B cell (primary cell): ENCODE measurements around the gene RNF227. TPM values are rescaled to one million over a fixed set of nuclear protein-coding genes. Genes with fewer than 3 reads are reported as not detected.
"Not testable (repeated sequence)": the region's sequence is repeated elsewhere in the genome, so short reads cannot be mapped to it uniquely, and the experiment has no call there.

Experiments used
- ATAC-seq: fragments of 200-7000 bp; cut with Tn5 transposase; one replicate; pipeline ENCODE4 v1.10.0; 2021; ENCODE audit warnings: low read depth, mild to moderate bottlenecking, moderate number of reproducible peaks, moderate library complexity
- CTCF ChIA-PET: fragments of 350-600 bp; sonication (Branson Sonifier 250); formaldehyde crosslinking; loops from one replicate; lab custom pipeline; 2021; ENCODE audit warnings: antibody characterized with exemption, inconsistent platforms; lab: Charles Lee
- POLR2A ChIA-PET: fragments of 350-600 bp; sonication (Branson Sonifier 250); formaldehyde crosslinking; loops from one replicate; lab custom pipeline; 2021; ENCODE audit warnings: antibody characterized with exemption; lab: Charles Lee
- DNase-seq: peaks from one replicate; pipeline ENCODE4 v3.0.0; 2013
- H2AFZ ChIP-seq: 2 replicates; pipeline ENCODE4 v1.6.1; 2012; ENCODE audit warnings: mild to moderate bottlenecking, low read depth, low read length; ENCODE audit not compliant: insufficient read depth, poor library complexity, severe bottlenecking
- H3K27ac ChIP-seq, 2 donors: 1 replicate in 1 of 2; 2 replicates in 1 of 2; pipeline ENCODE4 v1.5.1; 2012 to 2013; ENCODE audit warnings: low read length in 2 of 2, mild to moderate bottlenecking in 2 of 2, moderate library complexity in 1 of 2
- H3K27me3 ChIP-seq, 4 experiments: fragments of 200-600 bp in 1 of 4; sonication (generic) in 1 of 4; replicated peaks in 1 of 4; 1 replicate in 2 of 4; 2 replicates in 2 of 4; pipeline versions ENCODE4 v1.6.1 to v1.7.0; 2013 to 2016; ENCODE audit warnings: low read length in 3 of 4, mild to moderate bottlenecking in 2 of 4, mixed read lengths in 1 of 4, moderate library complexity in 1 of 4; ENCODE audit not compliant: insufficient read depth in 4 of 4, control insufficient read depth in 3 of 4; ENCODE audit errors: control extremely low read depth in 1 of 4
- H3K36me3 ChIP-seq, 2 experiments: replicated peaks in 1 of 2; 1 replicate in 1 of 2; 2 replicates in 1 of 2; pipeline versions ENCODE4 v1.6.1 to v1.7.1; 2013; ENCODE audit warnings: low read length in 1 of 2; ENCODE audit not compliant: insufficient read depth in 2 of 2, control insufficient read depth in 1 of 2; ENCODE audit errors: control extremely low read depth in 1 of 2, extremely low read depth in 1 of 2
- H3K4me1 ChIP-seq, 2 donors: fragments of 200-600 bp in 1 of 2; sonication (generic) in 1 of 2; 1 replicate in 1 of 2; 2 replicates in 1 of 2; pipeline versions ENCODE4 v1.5.1 to v1.6.1; 2013 to 2017; ENCODE audit warnings: low read length in 2 of 2; ENCODE audit not compliant: control insufficient read depth in 2 of 2, insufficient read depth in 2 of 2
- H3K4me2 ChIP-seq: replicated peaks from 2 replicates; pipeline ENCODE3; 2012; ENCODE audit warnings: mild to moderate bottlenecking, low read depth, low read length; ENCODE audit not compliant: poor library complexity, severe bottlenecking
- H3K4me3 ChIP-seq, 5 experiments: fragments of 200-600 bp in 1 of 5; sonication (generic) in 1 of 5; 1 replicate in 3 of 5; 2 replicates in 2 of 5; pipeline versions ENCODE4 v1.5.1 to v1.7.0; 2011 to 2016; ENCODE audit warnings: low read length in 4 of 5, mild to moderate bottlenecking in 4 of 5, low read depth in 2 of 5, control low read depth in 1 of 5, moderate library complexity in 1 of 5; ENCODE audit not compliant: insufficient read depth in 1 of 5; ENCODE audit errors: control extremely low read depth in 1 of 5, extremely low read depth in 1 of 5
- H3K79me2 ChIP-seq: fragments of 200-600 bp; sonication (generic); one replicate; pipeline ENCODE4 v1.6.0; 2016; ENCODE audit warnings: low read length; ENCODE audit not compliant: control insufficient read depth, insufficient read depth
- H3K9ac ChIP-seq: fragments of 200-600 bp; sonication (generic); 2 replicates; pipeline ENCODE4 v1.6.1; 2017; ENCODE audit warnings: mild to moderate bottlenecking, low read length, moderate library complexity
- H3K9me3 ChIP-seq, 3 donors: one replicate each; pipeline versions ENCODE4 v1.6.1 to v1.7.1; 2013; ENCODE audit warnings: low read length in 2 of 3; ENCODE audit not compliant: control insufficient read depth in 2 of 3, insufficient read depth in 1 of 3; ENCODE audit errors: control extremely low read depth in 1 of 3
- H4K20me1 ChIP-seq: 2 replicates; pipeline ENCODE4 v1.6.0; 2012; ENCODE audit warnings: mild to moderate bottlenecking, low read length; ENCODE audit not compliant: insufficient read depth, control insufficient read depth, poor library complexity, severe bottlenecking
- H3K27ac Mint-ChIP-seq: one replicate; pipeline ENCODE4 v1.8.0; 2021; ENCODE audit warnings: mixed read lengths
- H3K27me3 Mint-ChIP-seq: one replicate; pipeline ENCODE4 v1.8.0; 2021; ENCODE audit warnings: mixed read lengths
- H3K4me1 Mint-ChIP-seq: one replicate; pipeline ENCODE4 v1.8.0; 2021; ENCODE audit warnings: mixed read lengths
- H3K4me3 Mint-ChIP-seq: one replicate; pipeline ENCODE4 v1.8.0; 2021; ENCODE audit warnings: mixed read lengths
- H3K9me3 Mint-ChIP-seq: one replicate; pipeline ENCODE4 v1.8.0; 2022; ENCODE audit warnings: mixed read lengths; ENCODE audit not compliant: insufficient read depth
- CTCF ChIP-seq: fragments of 200-600 bp; IDR thresholded peaks from one replicate; pipeline ENCODE4 v1.8.0; 2022; ENCODE audit warnings: antibody characterized with exemption, mild to moderate bottlenecking
- EZH2 ChIP-seq: IDR thresholded peaks from 2 replicates; pipeline ENCODE4 v1.6.1; 2012; ENCODE audit warnings: borderline replicate concordance, low read depth, mild to moderate bottlenecking, moderate library complexity, low read length; ENCODE audit not compliant: insufficient read depth, poor library complexity, severe bottlenecking
- WGBS: methylation state at CpG from one replicate; pipeline ENCODE4 v1.1.5; 2013; ENCODE audit warnings: missing lambda C conversion rate; ENCODE audit not compliant: insufficient coverage; 5-methylcytosine and 5-hydroxymethylcytosine counted together
- intact Hi-C: fragments of 100-400 bp; cut with micrococcal nuclease; formaldehyde crosslinking; loops from one replicate; pipeline ENCODE4 v1.10.0; 2022
- polyA plus RNA-seq: library from polyadenylated mRNA; depleted of rRNA; stranded (reverse); fragments of >200 nt; gene quantifications from 2 replicates; pipeline ENCODE4 v1.2.3, GENCODE V29; 2012
- total RNA-seq, 2 donors: library from RNA; stranded (reverse); fragments of 120-200 nt in 1 of 2; gene quantifications; 1 replicate in 1 of 2; 2 replicates in 1 of 2; pipeline versions ENCODE4 v1.2.3 to v1.2.4, GENCODE V29; 2013 to 2022

The RNF227 gene
- total and polyA plus RNA-seq, 2 donors (not counting 1 experiment from before 2014, with no cell fraction given), result 3.8 to 11.8 TPM

GRCh38 chr17:7867881-7868329 lies 48.2 kb downstream of the RNF227 start:
- Histone ChIP-seq H3K27ac (no peak overlapping the region), H2AFZ (no peak overlapping the region), H3K4me3 (no peak overlapping the region), H3K27me3 (no peaks in the 10 kb centered on the region), H4K20me1 (no peaks in the 10 kb centered on the region), H3K9me3 (no peaks in the 10 kb centered on the region), H3K9ac (no peak overlapping the region), H3K4me2 (no peak overlapping the region), H3K79me2 (peaks cover 11% of the 10 kb centered on the region), H3K36me3 (peaks cover 1 to 4% of the 10 kb centered on the region in 2 experiments), H3K4me1 (peaks cover 5% of the 10 kb centered on the region in 2 donors)
- no peak for DNase-seq
- H3K9me3 Mint-ChIP-seq, result no peaks in the 10 kb centered on the region
- CTCF ChIA-PET, result interaction anchor here (0.8 to 2.2 kb wide), 4 partner anchors 9 to 122 kb away, joined by 3 to 11 read pairs (median 4); no protein-coding TSS in a partner anchor
- peaks cover 8% of the 10 kb centered on the region for H3K4me1 Mint-ChIP-seq
- intact Hi-C loops, result no loop called here
- no peaks in the 10 kb centered on the region for H3K27me3 Mint-ChIP-seq
- H3K27ac Mint-ChIP-seq, result no peak overlapping the region
- 25% methylated on average over 4 of the region's 5 CpGs for WGBS
- POLR2A ChIA-PET, result interaction anchor here (0.6 kb wide), 1 partner anchor 12 kb away, joined by 8 read pairs; no protein-coding TSS in a partner anchor
- no peak for ATAC-seq
- H3K4me3 Mint-ChIP-seq, result no peak overlapping the region
- TF ChIP-seq EZH2 (no peak), CTCF (no peak)

- Histone ChIP-seq H3K4me1 (peaks cover 5 to 8% of the 10 kb centered on the region in 2 donors), H3K4me2 (no peak overlapping the region), H3K9ac (no peak overlapping the region), H3K9me3 (no peaks in the 10 kb centered on the region), H3K27ac (no peak overlapping the region), H3K79me2 (peaks cover 11% of the 10 kb centered on the region), H2AFZ (no peak overlapping the region), H4K20me1 (no peaks in the 10 kb centered on the region), H3K36me3 (peaks cover 1 to 4% of the 10 kb centered on the region in 2 experiments), H3K27me3 (no peaks in the 10 kb centered on the region), H3K4me3 (no peak overlapping the region)
- intact Hi-C loops, result no loop called here
- Mint-ChIP-seq H3K27ac (peak overlapping the region; percentile 5), H3K27me3 (no peaks in the 10 kb centered on the region), H3K4me3 (no peak overlapping the region), H3K4me1 (peaks cover 11% of the 10 kb centered on the region), H3K9me3 (no peaks in the 10 kb centered on the region)
- no peak for TF ChIP-seq CTCF
- TF ChIP-seq EZH2, result no peak
- ChIA-PET POLR2A (interaction anchor here (0.7 kb wide), 1 partner anchor 346 kb away, joined by 3 read pairs; no protein-coding TSS in a partner anchor), CTCF (interaction anchor here (0.7 to 8.6 kb wide), 12 partner anchors 9 to 194 kb away, joined by 3 to 144 read pairs (median 6); partner anchors contain the start of gene RNF227)
- DNase-seq (no peak), ATAC-seq (no peak)
- WGBS, result 100% methylated on average over 1 of the region's 5 CpGs
These were observed 51.0 kb downstream of the RNF227 start for GRCh38 chr17:7864995-7865650.

GRCh38 chr17:7864384-7864783 lies 51.7 kb downstream of the RNF227 start:
- H3K9me3 ChIP-seq, intact Hi-C loops, POLR2A ChIA-PET, H3K4me3 ChIP-seq, H3K4me3 Mint-ChIP-seq, H3K36me3 ChIP-seq, H3K9ac ChIP-seq, H3K27ac ChIP-seq, ATAC-seq, H3K4me1 ChIP-seq, H3K27me3 ChIP-seq, H4K20me1 ChIP-seq, H3K27me3 Mint-ChIP-seq, H3K27ac Mint-ChIP-seq, H3K4me2 ChIP-seq, H3K9me3 Mint-ChIP-seq, H2AFZ ChIP-seq, DNase-seq: not testable (repeated sequence)
- CTCF ChIA-PET, result interaction anchor here (0.7 to 8.6 kb wide), 21 partner anchors 10 to 195 kb away, joined by 3 to 144 read pairs (median 5); partner anchors contain the start of gene RNF227
- WGBS, result 96% methylated on average over 3 of the region's 5 CpGs
- peaks cover 11% of the 10 kb centered on the region for H3K79me2 ChIP-seq
- peaks cover 11% of the 10 kb centered on the region for H3K4me1 Mint-ChIP-seq
